Fibroblast of skin of right biceps (primary cell): ENCODE data around the gene TTLL6.
A peak's percentile ranks its signal among the peaks of the same experiment; 100 is the strongest.
"Not testable (repeated sequence)": the region's sequence is repeated elsewhere in the genome, so short reads cannot be mapped to it uniquely, and the experiment has no call there.

Source experiments
- DNase-seq: peaks from one replicate; pipeline ENCODE4 v3.0.0-alpha.2; 2013

Gene TTLL6

GRCh38 chr17:48816774-48817590 lies at the start of gene TTLL6:
TSS of gene TTLL6 (minus strand) at chr17:48817229. CDS start at chr17:48817072, 157 bp downstream.
- DNase-seq: peak; percentile 57

- no peak for DNase-seq
Observed at GRCh38 chr17:48860456-48860855, 43.4 kb upstream of the TTLL6 start.

GRCh38 chr17:48860034-48860433 lies 43.0 kb upstream of the TTLL6 start:
- no peak for DNase-seq

GRCh38 chr17:48856122-48856821 lies 39.2 kb upstream of the TTLL6 start:
- DNase-seq: no peak

- no peak for DNase-seq
Observed at GRCh38 chr17:48854774-48855476, 37.9 kb upstream of the TTLL6 start.

GRCh38 chr17:48850792-48851323 lies 33.8 kb upstream of the TTLL6 start:
- no peak for DNase-seq

- DNase-seq: no peak
Observed at GRCh38 chr17:48843187-48843900, 26.3 kb upstream of the TTLL6 start.

GRCh38 chr17:48842746-48843145 lies 25.7 kb upstream of the TTLL6 start:
- DNase-seq: no peak

GRCh38 chr17:48841395-48841831 lies 24.4 kb upstream of the TTLL6 start:
- peak; percentile 49 for DNase-seq

- DNase-seq: peak; percentile 11
Observed at GRCh38 chr17:48840441-48840840, 23.4 kb upstream of the TTLL6 start.

- DNase-seq: not testable (repeated sequence)
Observed at GRCh38 chr17:48837458-48837857, 20.4 kb upstream of the TTLL6 start.

GRCh38 chr17:48835971-48836370 lies 18.9 kb upstream of the TTLL6 start:
- no peak for DNase-seq

- no peak for DNase-seq
Observed at GRCh38 chr17:48834973-48835372, 17.9 kb upstream of the TTLL6 start.

- no peak for DNase-seq
Observed at GRCh38 chr17:48831549-48831883, 14.5 kb upstream of the TTLL6 start.

- peak; percentile 92 for DNase-seq
Observed at GRCh38 chr17:48830840-48831548, 14.0 kb upstream of the TTLL6 start, which contains the start of gene CALCOCO2. TSS of gene CALCOCO2 (plus strand) at chr17:48831035. CDS start at chr17:48841708, 10,673 bp downstream.

GRCh38 chr17:48825446-48826381 lies 8.7 kb upstream of the TTLL6 start:
- DNase-seq: peak; percentile 65

GRCh38 chr17:48820936-48821335 lies 3.9 kb upstream of the TTLL6 start:
- DNase-seq: not testable (repeated sequence)

- no peak for DNase-seq
Observed at GRCh38 chr17:48819466-48819865, 2.4 kb upstream of the TTLL6 start.

- no peak for DNase-seq
Observed at GRCh38 chr17:48818361-48818841, 1.4 kb upstream of the TTLL6 start.

- DNase-seq: no peak
Observed at GRCh38 chr17:48816438-48816773, 623 bp downstream of the TTLL6 start.

- no peak for DNase-seq
Observed at GRCh38 chr17:48815311-48815710, 1.7 kb downstream of the TTLL6 start.
